GM19238 (cell line): ENCODE data around the gene STIMATE.

Experiments
- DNase-seq: peaks from one replicate; pipeline ENCODE4 v3.0.0; 2011; ENCODE audit warnings: low spot score; ENCODE audit not compliant: insufficient read length

STIMATE gene

GRCh38 chr3:52841981-52842340 lies 55.4 kb downstream of the STIMATE start:
- no peak for DNase-seq

- DNase-seq = no peak
Measured at GRCh38 chr3:52841211-52841980, 56.0 kb downstream of the STIMATE start.

- no peak for DNase-seq
Measured at GRCh38 chr3:52839892-52840545, 57.3 kb downstream of the STIMATE start.

- DNase-seq = no peak
Measured at GRCh38 chr3:52839268-52839575, 58.1 kb downstream of the STIMATE start.

- no peak for DNase-seq
Measured at GRCh38 chr3:52838561-52839267, 58.6 kb downstream of the STIMATE start.

- no peak for DNase-seq
Measured at GRCh38 chr3:52836986-52837385, 60.4 kb downstream of the STIMATE start.

GRCh38 chr3:52836471-52836845 lies 60.9 kb downstream of the STIMATE start:
- DNase-seq = no peak

GRCh38 chr3:52835766-52836470 lies 61.4 kb downstream of the STIMATE start:
- no peak for DNase-seq

GRCh38 chr3:52834871-52835501 lies 62.4 kb downstream of the STIMATE start, which contains the start of gene MUSTN1:
Gene MUSTN1, minus strand, starts transcription at chr3:52835019. Its CDS starts 71 bp downstream, at chr3:52834948.
- no peak for DNase-seq

GRCh38 chr3:52833202-52833601 lies 64.1 kb downstream of the STIMATE start:
- no peak for DNase-seq

- DNase-seq = no peak
Measured at GRCh38 chr3:52831500-52832301, 65.6 kb downstream of the STIMATE start.

GRCh38 chr3:52830535-52831258 lies 66.7 kb downstream of the STIMATE start, which contains the start of gene ITIH4:
Gene ITIH4, minus strand, starts transcription at chr3:52830672. Its CDS starts 30 bp downstream, at chr3:52830642.
- DNase-seq = no peak

GRCh38 chr3:52829906-52830463 lies 67.4 kb downstream of the STIMATE start:
- no peak for DNase-seq

- DNase-seq = no peak
Measured at GRCh38 chr3:52829482-52829881, 67.9 kb downstream of the STIMATE start.

- DNase-seq = no peak
Measured at GRCh38 chr3:52827866-52828376, 69.4 kb downstream of the STIMATE start.

GRCh38 chr3:52827441-52827840 lies 69.9 kb downstream of the STIMATE start:
- no peak for DNase-seq

- no peak for DNase-seq
Measured at GRCh38 chr3:52824037-52824436, 73.3 kb downstream of the STIMATE start.

GRCh38 chr3:52822363-52822762 lies 75.0 kb downstream of the STIMATE start:
- no peak for DNase-seq

- DNase-seq = no peak
Measured at GRCh38 chr3:52820736-52821135, 76.6 kb downstream of the STIMATE start.
